Measurements from ENCODE around the gene DTL.
"Not testable (repeated sequence)": the region's sequence is repeated elsewhere in the genome, so short reads cannot be mapped to it uniquely, and the experiment has no call there.

The DTL gene

GRCh38 chr1:212035123-212035834 is at the start of gene DTL, which contains the start of gene INTS7:
DTL (plus strand) TSS chr1:212035748; CDS start chr1:212035891, 143 bp downstream.
INTS7 (minus strand) TSS chr1:212035557; CDS start chr1:212035437, 120 bp downstream.
- peak; percentile 99 for DNase-seq

GRCh38 chr1:211986628-211987254 is 48.8 kb upstream of the DTL start:
- no peak for DNase-seq

DNA sequence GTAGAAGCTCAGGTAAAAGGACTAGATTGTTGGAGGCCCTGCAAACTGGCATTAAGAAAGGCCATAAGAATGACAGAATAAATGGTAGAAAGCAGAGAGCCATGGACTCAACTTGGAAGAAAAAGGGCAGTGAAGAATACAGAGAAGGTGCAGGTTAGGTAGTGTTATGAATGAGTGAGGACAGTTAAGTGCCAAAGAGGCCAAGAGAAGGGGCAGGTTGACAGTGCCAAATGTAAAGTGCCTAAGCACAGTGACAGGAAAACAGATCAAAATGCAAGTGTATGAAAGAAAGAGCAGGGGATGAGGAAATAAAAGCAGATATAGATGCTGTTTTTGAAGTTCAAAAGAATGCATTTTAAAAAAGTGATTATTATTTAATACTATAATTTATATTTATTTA is 43.9 kb upstream of the DTL start:
- DNase-seq: no peak

- not testable (repeated sequence) for DNase-seq
Observed at GRCh38 chr1:211997426-211997825, 38.1 kb upstream of the DTL start.

DNA sequence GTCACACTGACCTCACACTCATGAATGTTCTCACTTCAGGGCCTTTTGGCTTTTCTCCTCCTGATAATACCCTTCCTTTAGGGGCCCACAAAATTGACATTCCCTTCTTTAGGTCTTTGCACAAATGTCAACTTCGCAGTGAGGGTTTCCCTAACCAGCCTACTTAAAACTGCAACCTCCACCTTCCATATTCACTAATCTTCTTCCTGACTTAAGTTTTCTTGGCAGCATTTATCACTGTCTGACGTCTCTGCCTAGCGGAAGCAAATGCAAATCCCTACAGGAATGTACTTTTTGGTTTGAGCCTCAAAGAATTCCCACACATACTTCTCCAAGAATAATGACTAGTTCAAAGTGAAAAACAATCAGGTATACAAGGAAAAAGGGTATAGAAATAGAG is 33.0 kb upstream of the DTL start:
- DNase-seq: no peak

DNA sequence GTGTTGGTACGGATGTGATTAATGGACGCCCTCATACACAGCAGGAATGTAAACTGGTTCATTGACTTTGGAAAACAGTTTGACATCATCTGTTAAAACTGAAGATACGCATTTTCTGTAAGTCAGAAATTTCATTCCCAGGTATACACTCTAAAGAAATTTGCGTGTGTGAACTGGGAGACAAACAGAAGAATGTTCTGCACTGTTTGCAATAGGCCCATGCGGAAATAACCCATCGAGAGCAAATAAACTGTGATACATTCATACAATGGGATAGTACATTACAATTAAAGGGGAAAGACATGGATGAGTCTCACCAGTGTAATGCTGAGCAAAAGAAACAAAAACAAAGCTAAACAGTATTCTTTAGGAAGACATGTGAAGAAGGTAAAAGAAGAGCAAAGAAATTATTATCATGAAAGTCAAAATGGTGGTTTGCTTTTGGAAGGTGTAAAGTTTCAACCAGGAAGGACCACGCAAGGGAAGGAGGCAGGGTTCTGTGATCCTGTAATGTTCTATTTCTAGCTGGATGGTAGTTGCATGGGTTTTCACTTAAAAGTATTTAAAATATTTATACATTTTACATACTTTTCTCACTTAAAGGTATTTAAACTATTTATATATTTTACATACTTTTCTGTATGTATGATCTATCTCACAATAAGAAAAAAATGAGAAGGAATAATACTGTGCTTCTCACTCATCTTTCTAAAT is 30.5 kb upstream of the DTL start:
- DNase-seq: no peak

GRCh38 chr1:212007178-212007577 is 28.4 kb upstream of the DTL start:
- no peak for DNase-seq

GRCh38 chr1:212007886-212008285 is 27.7 kb upstream of the DTL start:
- DNase-seq: no peak

DNA sequence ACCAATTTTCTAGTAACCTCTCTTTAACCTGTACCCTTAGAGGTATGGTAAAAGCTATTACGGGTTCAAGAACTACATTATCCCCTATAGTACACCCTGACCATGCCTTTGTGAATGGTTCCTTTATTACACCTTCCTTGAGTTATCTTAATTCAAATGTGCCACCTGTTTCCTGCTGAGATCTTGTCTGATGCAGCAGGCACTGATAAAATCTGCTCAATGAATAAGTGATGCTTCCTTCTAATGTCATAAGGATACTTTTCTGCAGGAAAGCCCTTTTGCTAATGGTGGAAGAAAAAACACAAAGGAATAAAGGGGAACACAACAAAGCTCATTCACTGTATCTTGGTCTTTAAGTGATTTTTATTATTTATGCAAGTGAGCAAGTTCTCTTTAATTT is 26.0 kb upstream of the DTL start:
- DNase-seq: no peak

GRCh38 chr1:212010004-212010403 is 25.5 kb upstream of the DTL start:
- DNase-seq: no peak

- peak; percentile 41 for DNase-seq
Observed at GRCh38 chr1:212012034-212012740, 23.4 kb upstream of the DTL start.

GRCh38 chr1:212013672-212014071 is 21.9 kb upstream of the DTL start:
- no peak for DNase-seq

DNA sequence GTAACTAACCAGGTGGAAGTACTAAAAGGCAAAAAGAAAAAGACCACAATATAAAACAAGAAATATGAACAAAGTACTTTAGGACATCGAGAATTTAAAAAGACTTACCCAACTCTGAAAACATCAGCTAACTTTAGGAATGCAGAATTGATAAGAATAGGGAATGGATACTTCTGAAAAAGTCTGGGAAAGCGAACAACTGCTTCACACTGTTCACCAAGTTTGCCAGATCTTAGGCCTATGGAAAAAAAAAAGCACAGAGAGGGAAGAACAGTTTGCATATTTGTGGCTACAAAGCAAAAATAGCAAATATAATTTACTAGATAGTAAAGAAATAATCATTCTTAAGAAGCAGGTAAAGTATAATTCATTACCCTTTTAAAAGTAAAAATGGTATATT is 14.6 kb upstream of the DTL start:
- no peak for DNase-seq

DNA sequence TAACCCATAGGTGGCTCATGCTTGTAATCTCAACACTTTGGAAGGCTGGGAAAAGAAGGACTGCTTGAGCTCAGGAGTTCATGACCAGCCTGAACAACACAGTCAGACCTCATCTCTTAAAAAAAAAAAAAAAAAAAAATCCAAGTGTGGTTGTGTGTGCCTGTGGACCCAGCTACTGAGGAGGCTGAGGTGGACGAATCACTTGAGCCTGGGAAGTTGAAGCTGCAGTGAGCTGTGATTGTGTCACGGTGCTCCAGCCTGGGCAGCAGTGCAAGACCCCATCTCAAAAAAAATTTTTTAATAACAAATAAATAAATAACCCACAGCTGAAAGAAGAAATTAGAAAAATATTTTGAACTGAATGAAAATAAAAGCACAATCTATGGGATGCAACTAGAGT is 14.0 kb upstream of the DTL start:
- no peak for DNase-seq

DNA sequence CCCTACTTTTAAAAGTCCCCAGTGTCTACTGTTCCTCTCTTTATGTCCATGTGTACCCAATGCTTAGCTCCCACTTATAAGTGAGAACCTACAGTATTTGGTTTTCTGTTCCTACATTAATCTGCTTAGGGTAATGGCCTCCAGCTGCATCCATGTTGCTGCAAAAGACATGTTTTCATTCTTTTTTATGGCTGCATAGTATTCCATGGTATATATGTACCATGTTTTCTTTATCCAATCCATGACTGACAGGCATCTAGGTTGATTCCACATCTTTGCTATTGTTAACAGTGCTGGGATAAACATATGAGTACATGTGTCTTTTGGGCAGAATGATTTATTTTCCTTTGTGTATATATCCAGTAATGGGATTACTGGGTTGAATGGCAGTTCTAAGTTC is 12.6 kb upstream of the DTL start:
- not testable (repeated sequence) for DNase-seq

GRCh38 chr1:212024469-212025149 is 10.9 kb upstream of the DTL start:
- DNase-seq: no peak

DNA sequence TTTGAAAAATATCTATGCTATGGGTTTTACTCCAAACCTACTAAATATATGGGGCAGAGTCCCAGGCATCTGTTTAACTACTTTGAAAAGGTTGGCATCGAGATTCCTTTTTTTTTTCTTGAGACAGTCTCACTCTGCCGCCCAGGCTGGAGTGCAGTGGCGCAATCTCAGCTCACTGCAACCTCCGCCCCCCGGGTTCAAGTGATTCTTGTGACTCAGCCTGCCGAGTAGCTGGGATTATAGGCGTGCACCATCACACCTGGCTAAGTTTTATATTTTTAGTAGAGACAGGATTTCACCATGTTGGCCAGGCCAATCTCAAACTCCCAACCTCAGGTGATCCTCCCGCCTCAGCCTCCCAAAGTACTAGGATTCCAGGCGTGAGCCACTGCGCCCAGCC is 7.8 kb upstream of the DTL start:
- DNase-seq: not testable (repeated sequence)

- DNase-seq: no peak
Observed at GRCh38 chr1:212030936-212031528, 4.5 kb upstream of the DTL start.

DNA sequence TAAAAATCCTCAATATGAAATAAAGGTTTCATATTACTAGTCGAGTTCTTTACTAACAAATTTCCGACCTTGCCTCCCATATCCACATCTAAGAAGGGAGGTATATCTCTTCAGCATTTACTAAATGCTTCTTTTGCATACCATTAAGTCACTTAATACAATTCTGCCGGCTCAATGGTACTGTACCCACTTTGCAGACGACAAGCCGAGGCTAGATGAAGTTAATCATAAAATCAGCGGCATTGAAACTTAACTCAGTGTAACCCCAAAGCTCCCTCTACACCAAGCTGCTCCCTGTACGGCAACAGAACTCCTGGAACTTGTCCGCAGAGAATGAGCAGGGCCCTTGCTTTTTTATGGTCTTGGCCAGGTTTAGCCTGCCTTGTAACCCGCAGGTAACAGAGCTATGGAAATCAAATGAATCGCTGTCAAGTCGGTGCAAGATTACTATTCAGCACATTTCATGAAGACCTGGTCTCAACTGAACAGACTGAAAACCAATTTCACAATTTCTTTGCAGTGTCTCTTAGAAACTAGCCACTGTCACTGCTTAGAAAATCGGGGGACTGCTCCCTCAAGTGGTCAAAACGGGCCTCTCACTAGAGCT is 929 bp upstream of the DTL start:
- no peak for DNase-seq

DNA sequence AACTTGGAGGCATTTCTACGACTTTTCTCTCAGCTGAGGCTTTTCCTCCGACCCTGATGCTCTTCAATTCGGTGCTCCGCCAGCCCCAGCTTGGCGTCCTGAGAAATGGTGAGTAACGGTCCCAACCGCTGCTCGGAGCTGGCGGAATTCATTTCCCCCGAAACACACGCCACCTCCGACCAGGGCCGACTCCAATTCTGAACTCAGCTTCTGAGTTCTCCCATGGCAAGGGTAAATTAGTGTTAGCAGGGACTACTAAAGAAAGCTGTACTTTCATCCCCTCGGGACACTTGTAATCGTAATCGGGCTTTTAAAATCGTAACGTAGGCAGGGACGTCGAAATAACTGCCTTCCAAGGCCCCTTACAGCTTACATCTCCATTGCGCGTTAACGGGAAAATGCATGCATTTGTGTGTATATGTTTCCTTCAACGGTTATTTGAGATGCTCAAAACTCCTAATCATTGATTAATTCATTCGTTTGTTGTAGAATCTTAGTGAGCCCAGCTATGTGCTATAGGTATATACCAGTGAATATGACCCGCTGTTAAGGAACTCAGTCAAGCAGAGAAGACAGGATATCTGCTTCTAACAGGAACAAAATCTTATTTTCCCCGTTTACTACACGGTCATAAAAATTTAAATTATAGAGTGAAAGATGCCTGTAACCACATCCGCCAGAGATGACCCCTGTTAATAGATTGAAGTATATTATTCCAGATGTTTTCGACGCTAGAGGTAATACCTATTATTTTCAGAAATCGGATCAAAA is 472 bp downstream of the DTL start:
- no peak for DNase-seq

GRCh38 chr1:212037900-212038299 is 2.4 kb downstream of the DTL start:
- DNase-seq: no peak
